Activated CD4-positive, alpha-beta T cell treated with anti-CD3 and anti-CD28 coated beads for 36 hours (primary cell): ENCODE data around the gene CAMTA2. TPM values are rescaled to one million over a fixed set of nuclear protein-coding genes. Genes with fewer than 3 reads are reported as not detected.

Source experiments
- ATAC-seq: fragments of 200-7000 bp; cut with Tn5 transposase; one replicate; pipeline ENCODE4 v1.10.0; 2021; ENCODE audit warnings: mild to moderate bottlenecking, moderate library complexity
- CTCF ChIA-PET: fragments of 350-600 bp; sonication (Branson Sonifier 250); formaldehyde crosslinking; loops from one replicate; lab custom pipeline; 2021; ENCODE audit warnings: antibody characterized with exemption; lab: Charles Lee
- POLR2A ChIA-PET: fragments of 350-600 bp; sonication (Branson Sonifier 250); formaldehyde crosslinking; loops from one replicate; lab custom pipeline; 2021; ENCODE audit warnings: antibody characterized with exemption, inconsistent platforms; lab: Charles Lee
- DNase-seq: peaks from one replicate; pipeline ENCODE4 v3.0.0-alpha.2; 2020
- H3K27ac Mint-ChIP-seq: one replicate; pipeline ENCODE4 v1.8.0; 2021; ENCODE audit warnings: mixed read lengths
- H3K27me3 Mint-ChIP-seq: one replicate; pipeline ENCODE4 v1.8.0; 2021; ENCODE audit warnings: mixed read lengths
- H3K36me3 Mint-ChIP-seq: one replicate; pipeline ENCODE4 v1.8.0; 2021; ENCODE audit warnings: low read depth, mixed read lengths
- H3K4me1 Mint-ChIP-seq: one replicate; pipeline ENCODE4 v1.8.0; 2021; ENCODE audit warnings: mixed read lengths
- H3K4me3 Mint-ChIP-seq: one replicate; pipeline ENCODE4 v1.8.0; 2021; ENCODE audit warnings: mild to moderate bottlenecking, moderate library complexity, mixed read lengths
- H3K9me3 Mint-ChIP-seq: one replicate; pipeline ENCODE4 v1.8.0; 2021; ENCODE audit warnings: low read depth, mixed read lengths
- intact Hi-C, 2 experiments: fragments of 100-400 bp; cut with DNase I in 1 of 2; cut with micrococcal nuclease in 1 of 2; formaldehyde crosslinking; loops; one replicate each; pipeline versions ENCODE4 v1.14.2 to v1.15.1; 2022 to 2024; cut with DNase I, micrococcal nuclease
- total RNA-seq, 2 experiments: library from RNA; stranded (reverse); gene quantifications; one replicate each; pipeline ENCODE4 v1.2.3, GENCODE V29; 2021

The CAMTA2 gene
- total RNA-seq, 2 experiments from 2014 or later, result 98.2 to 124 TPM

GRCh38 chr17:4980644-4981216, 6.7 kb downstream of the CAMTA2 start:
- peaks cover 36% of the 10 kb centered on the region for H3K36me3 Mint-ChIP-seq
- peak; percentile 94 for ATAC-seq
- POLR2A ChIA-PET, result interaction anchor here (1.5 kb wide), 1 partner anchor 11 kb away, joined by 3 read pairs; no protein-coding TSS in a partner anchor
- H3K4me3 Mint-ChIP-seq, result no peak overlapping the region
- H3K4me1 Mint-ChIP-seq, result peaks cover 23% of the 10 kb centered on the region
- H3K9me3 Mint-ChIP-seq, result no peaks in the 10 kb centered on the region
- peak overlapping the region; percentile 69 for H3K27ac Mint-ChIP-seq
- intact Hi-C loops, result loop anchor here (1.0 to 2.0 kb wide), 3 partner anchors 14 to 82 kb away; partner anchors contain the start of gene SPAG7 (in 1 of the 2)
- DNase-seq, result peak; percentile 57
- no peaks in the 10 kb centered on the region for H3K27me3 Mint-ChIP-seq
- CTCF ChIA-PET, result interaction anchor here (1.0 to 3.4 kb wide), 10 partner anchors 8 to 82 kb away, joined by 3 to 21 read pairs (median 6); partner anchors contain the start of gene SPAG7

- ATAC-seq, result no peak
- Mint-ChIP-seq H3K4me3 (no peak overlapping the region), H3K27me3 (no peaks in the 10 kb centered on the region), H3K36me3 (peaks cover 39% of the 10 kb centered on the region), H3K9me3 (no peaks in the 10 kb centered on the region), H3K27ac (no peak overlapping the region), H3K4me1 (peaks cover 17% of the 10 kb centered on the region)
- ChIA-PET CTCF (interaction anchor here (0.8 to 3.4 kb wide), 2 partner anchors 9 to 83 kb away, joined by 3 to 21 read pairs; no protein-coding TSS in a partner anchor), POLR2A (interaction anchor here (0.5 kb wide), 1 partner anchor 13 kb away, joined by 3 read pairs; no protein-coding TSS in a partner anchor)
- no peak for DNase-seq
- intact Hi-C loops, result no loop called here
Observed at GRCh38 chr17:4978726-4979125, 8.7 kb downstream of the CAMTA2 start.

- ATAC-seq, result no peak
- Mint-ChIP-seq H3K36me3 (peaks cover 48% of the 10 kb centered on the region), H3K9me3 (no peaks in the 10 kb centered on the region), H3K27ac (peak overlapping the region; percentile 5), H3K4me1 (peaks cover 21% of the 10 kb centered on the region), H3K27me3 (no peaks in the 10 kb centered on the region), H3K4me3 (no peak overlapping the region)
- ChIA-PET CTCF (no interaction called here), POLR2A (no interaction called here)
- DNase-seq, result no peak
- intact Hi-C loops, result no loop called here
Observed at GRCh38 chr17:4974115-4974670, 13.3 kb downstream of the CAMTA2 start.

- no peak for DNase-seq
- intact Hi-C loops, result no loop called here
- Mint-ChIP-seq H3K9me3 (no peaks in the 10 kb centered on the region), H3K4me3 (no peak overlapping the region), H3K27ac (peak overlapping the region; percentile 5), H3K4me1 (peaks cover 27% of the 10 kb centered on the region), H3K36me3 (peaks cover 45% of the 10 kb centered on the region), H3K27me3 (no peaks in the 10 kb centered on the region)
- ATAC-seq, result no peak
- CTCF ChIA-PET, result no interaction called here
- POLR2A ChIA-PET, result no interaction called here
Observed at GRCh38 chr17:4973256-4974114, 14.0 kb downstream of the CAMTA2 start.

GRCh38 chr17:4972752-4973151, 14.7 kb downstream of the CAMTA2 start:
- Mint-ChIP-seq H3K4me3 (no peak overlapping the region), H3K36me3 (peaks cover 42% of the 10 kb centered on the region), H3K27me3 (no peaks in the 10 kb centered on the region), H3K9me3 (no peaks in the 10 kb centered on the region), H3K4me1 (peaks cover 27% of the 10 kb centered on the region), H3K27ac (no peak overlapping the region)
- ChIA-PET POLR2A (no interaction called here), CTCF (interaction anchor here (1.1 kb wide), 1 partner anchor 17 kb away, joined by 3 read pairs; no protein-coding TSS in a partner anchor)
- no peak for ATAC-seq
- intact Hi-C loops, result no loop called here
- no peak for DNase-seq

GRCh38 chr17:4972322-4972721, 15.2 kb downstream of the CAMTA2 start:
- H3K36me3 Mint-ChIP-seq, result peaks cover 39% of the 10 kb centered on the region

GRCh38 chr17:4971826-4972225, 15.6 kb downstream of the CAMTA2 start:
- H3K36me3 Mint-ChIP-seq, result peaks cover 39% of the 10 kb centered on the region
- peaks cover 27% of the 10 kb centered on the region for H3K4me1 Mint-ChIP-seq
- no peaks in the 10 kb centered on the region for H3K9me3 Mint-ChIP-seq
- DNase-seq (no peak), ATAC-seq (no peak)
- H3K27ac Mint-ChIP-seq, result no peak overlapping the region
- no peak overlapping the region for H3K4me3 Mint-ChIP-seq
- POLR2A ChIA-PET, result no interaction called here
- intact Hi-C loops, result no loop called here
- H3K27me3 Mint-ChIP-seq, result no peaks in the 10 kb centered on the region
- CTCF ChIA-PET, result interaction anchor here (1.1 to 3.1 kb wide), 2 partner anchors 8 to 18 kb away, joined by 3 to 21 read pairs; no protein-coding TSS in a partner anchor

More at GRCh38 chr17:4972322-4972721, 15.2 kb downstream of the CAMTA2 start:
- ChIA-PET CTCF (interaction anchor here (1.1 kb wide), 1 partner anchor 17 kb away, joined by 3 read pairs; no protein-coding TSS in a partner anchor), POLR2A (no interaction called here)
- ATAC-seq (no peak), DNase-seq (no peak)
- H3K4me3 Mint-ChIP-seq, result no peak overlapping the region
- peaks cover 27% of the 10 kb centered on the region for H3K4me1 Mint-ChIP-seq
- no peaks in the 10 kb centered on the region for H3K27me3 Mint-ChIP-seq
- no peaks in the 10 kb centered on the region for H3K9me3 Mint-ChIP-seq
- H3K27ac Mint-ChIP-seq, result no peak overlapping the region
- intact Hi-C loops, result no loop called here

GRCh38 chr17:4970273-4970672, 17.2 kb downstream of the CAMTA2 start:
- Mint-ChIP-seq H3K9me3 (peaks cover 2% of the 10 kb centered on the region), H3K27me3 (no peaks in the 10 kb centered on the region), H3K27ac (no peak overlapping the region), H3K36me3 (peaks cover 48% of the 10 kb centered on the region), H3K4me3 (no peak overlapping the region), H3K4me1 (peaks cover 38% of the 10 kb centered on the region)
- intact Hi-C loops, result no loop called here
- no peak for ATAC-seq
- DNase-seq, result no peak
- POLR2A ChIA-PET, result interaction anchor here (1.3 to 6.0 kb wide), 4 partner anchors 10 to 30 kb away, joined by 3 to 80 read pairs (median 4); partner anchors contain the start of genes ENO3, PFN1, RNF167 and SLC25A11
- CTCF ChIA-PET, result interaction anchor here (0.7 to 3.1 kb wide), 6 partner anchors 10 to 86 kb away, joined by 3 to 21 read pairs (median 4); partner anchors contain the start of gene CHRNE

GRCh38 chr17:4969551-4970173, 17.8 kb downstream of the CAMTA2 start:
- ChIA-PET CTCF (interaction anchor here (0.7 to 3.1 kb wide), 10 partner anchors 11 to 181 kb away, joined by 3 to 21 read pairs (median 4); partner anchors contain the start of genes CHRNE, GLTPD2, INCA1 and KIF1C), POLR2A (interaction anchor here (1.3 to 6.0 kb wide), 4 partner anchors 11 to 30 kb away, joined by 3 to 80 read pairs (median 4); partner anchors contain the start of genes ENO3, PFN1, RNF167 and SLC25A11)
- intact Hi-C loops, result loop anchor here (1.0 to 5.0 kb wide), 7 partner anchors 18 to 223 kb away; partner anchors contain the start of genes CAMTA2 (in 1 of the 2), ZFP3 (in 1 of the 2) and ZNF594 (in 1 of the 2)
- Mint-ChIP-seq H3K9me3 (peaks cover 4% of the 10 kb centered on the region), H3K27me3 (no peaks in the 10 kb centered on the region), H3K36me3 (peaks cover 52% of the 10 kb centered on the region), H3K4me1 (peaks cover 40% of the 10 kb centered on the region), H3K4me3 (no peak overlapping the region), H3K27ac (no peak overlapping the region)
- peak; percentile 78 for DNase-seq
- ATAC-seq, result peak; percentile 7

GRCh38 chr17:4969047-4969550, 18.4 kb downstream of the CAMTA2 start:
- peaks cover 50% of the 10 kb centered on the region for H3K36me3 Mint-ChIP-seq
- H3K4me3 Mint-ChIP-seq, result no peak overlapping the region
- ATAC-seq (peak; percentile 27), DNase-seq (peak; percentile 74)
- intact Hi-C loops, result loop anchor here (1.0 to 5.0 kb wide), 7 partner anchors 18 to 223 kb away; partner anchors contain the start of genes CAMTA2 (in 1 of the 2), ZFP3 (in 1 of the 2) and ZNF594 (in 1 of the 2)
- H3K27ac Mint-ChIP-seq, result no peak overlapping the region
- peaks cover 40% of the 10 kb centered on the region for H3K4me1 Mint-ChIP-seq
- H3K9me3 Mint-ChIP-seq, result peaks cover 4% of the 10 kb centered on the region
- CTCF ChIA-PET, result interaction anchor here (0.8 to 3.1 kb wide), 7 partner anchors 11 to 180 kb away, joined by 3 to 21 read pairs (median 4); partner anchors contain the start of genes GLTPD2, INCA1, KIF1C and RNF167
- H3K27me3 Mint-ChIP-seq, result no peaks in the 10 kb centered on the region
- POLR2A ChIA-PET, result interaction anchor here (1.3 to 6.0 kb wide), 3 partner anchors 16 to 29 kb away, joined by 3 to 80 read pairs (median 6); partner anchors contain the start of genes ENO3, PFN1, RNF167 and SLC25A11
